Measurements from ENCODE around the gene ARID2.

The ARID2 gene

GRCh38 chr12:45878630-45879255, 149.2 kb downstream of the ARID2 start:
- DNase-seq = peak; percentile 60

DNA sequence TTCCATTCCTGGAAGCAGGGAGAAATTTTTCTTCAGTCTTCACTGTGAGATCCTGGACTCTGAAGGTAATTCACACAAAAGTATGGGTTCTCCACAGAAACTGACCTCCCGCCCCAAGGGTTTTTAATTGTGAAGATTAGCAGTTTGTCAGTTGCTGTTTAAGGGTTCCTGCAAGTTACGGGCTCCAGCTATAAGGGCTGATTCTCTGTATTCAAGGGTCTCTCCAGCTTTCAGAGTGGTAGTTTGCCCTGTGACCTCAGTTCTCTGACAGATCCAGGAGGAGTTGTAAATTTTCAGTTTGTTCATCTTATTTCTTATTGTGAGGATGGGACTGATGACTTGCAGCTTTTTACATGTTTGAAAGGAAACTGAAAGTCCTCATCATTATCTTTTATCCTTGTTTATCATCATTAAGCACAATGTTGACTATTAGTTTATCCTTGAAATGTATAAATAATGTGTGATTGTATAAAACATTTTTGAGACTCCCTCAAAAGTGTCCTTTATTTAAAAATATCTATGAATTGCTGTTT, 149.9 kb downstream of the ARID2 start:
- no peak for DNase-seq

DNA sequence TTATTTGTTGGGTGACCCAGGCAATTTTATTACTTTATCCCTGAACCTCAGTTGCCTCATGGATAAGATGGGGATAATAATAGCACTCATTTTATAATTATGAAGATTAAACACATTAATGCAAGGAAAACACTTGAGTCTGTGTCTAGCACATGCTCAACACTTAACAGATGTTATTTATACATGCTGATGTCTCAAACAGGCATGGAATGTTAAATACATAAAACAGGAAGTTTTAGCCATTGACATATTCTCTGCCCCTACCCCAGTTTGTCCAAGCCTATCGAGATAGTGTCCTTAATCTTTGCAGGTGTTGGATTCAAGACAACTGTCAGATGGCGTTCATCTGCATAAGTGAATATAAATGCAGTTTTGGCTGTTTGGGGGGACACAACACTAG, 151.0 kb downstream of the ARID2 start:
- DNase-seq = no peak

DNA sequence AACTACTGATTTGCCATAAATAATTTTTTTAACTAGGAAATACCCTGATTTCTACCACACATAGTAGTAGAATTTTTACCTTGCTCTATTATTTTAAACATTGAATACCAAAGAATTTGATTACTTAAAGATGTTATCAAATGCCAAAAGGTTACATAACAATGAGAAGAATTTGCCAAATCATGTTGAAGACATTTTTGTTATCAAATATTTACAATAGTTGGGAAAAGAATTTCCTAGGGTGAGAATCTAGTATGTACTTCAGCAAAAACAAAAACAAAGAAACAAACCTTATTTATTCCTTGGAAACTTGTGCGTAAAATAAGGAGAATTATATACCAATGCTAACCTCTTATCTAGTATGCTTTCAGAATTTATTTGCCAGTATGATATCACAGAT, 153.7 kb downstream of the ARID2 start:
- no peak for DNase-seq

DNA sequence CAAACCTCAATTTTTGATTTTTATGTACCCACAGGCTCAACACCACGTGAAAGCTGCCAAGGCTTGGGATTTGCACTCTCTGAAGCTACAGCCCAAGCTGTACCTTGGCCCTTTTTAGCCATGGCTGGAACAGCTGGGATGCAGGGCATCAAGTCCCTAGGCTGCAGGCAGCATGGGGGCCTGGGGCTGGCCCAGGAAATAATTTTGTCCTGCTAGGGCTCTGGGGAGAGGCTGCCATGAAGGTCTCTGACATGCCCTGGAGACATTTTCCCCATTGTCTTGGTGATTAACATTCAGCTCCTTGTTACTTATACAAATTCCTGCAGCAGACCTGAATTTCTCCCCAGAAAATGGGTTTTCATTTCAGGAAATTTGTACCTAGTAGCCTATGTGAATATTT, 157.2 kb downstream of the ARID2 start:
- DNase-seq = no peak

- DNase-seq = no peak
Measured at GRCh38 chr12:45887544-45887943, 158.0 kb downstream of the ARID2 start.

DNA sequence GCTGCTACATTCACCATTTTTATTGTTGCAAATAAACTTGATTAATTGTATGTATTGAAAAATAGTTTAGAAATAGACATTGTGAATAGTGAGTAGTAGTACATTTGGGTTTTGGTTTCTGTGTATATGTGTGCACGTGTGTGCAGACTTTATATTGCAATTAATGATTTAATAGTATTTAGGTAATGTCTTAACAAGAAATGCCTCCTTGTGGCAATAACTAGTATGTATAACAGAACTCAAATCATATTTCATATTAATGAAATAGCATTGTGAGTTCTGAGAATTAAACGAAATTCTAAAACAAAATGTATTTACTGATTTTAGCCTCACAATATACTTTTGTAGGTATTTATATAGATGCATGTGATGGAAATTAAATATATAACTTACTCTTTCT, 160.8 kb downstream of the ARID2 start:
- DNase-seq = no peak

DNA sequence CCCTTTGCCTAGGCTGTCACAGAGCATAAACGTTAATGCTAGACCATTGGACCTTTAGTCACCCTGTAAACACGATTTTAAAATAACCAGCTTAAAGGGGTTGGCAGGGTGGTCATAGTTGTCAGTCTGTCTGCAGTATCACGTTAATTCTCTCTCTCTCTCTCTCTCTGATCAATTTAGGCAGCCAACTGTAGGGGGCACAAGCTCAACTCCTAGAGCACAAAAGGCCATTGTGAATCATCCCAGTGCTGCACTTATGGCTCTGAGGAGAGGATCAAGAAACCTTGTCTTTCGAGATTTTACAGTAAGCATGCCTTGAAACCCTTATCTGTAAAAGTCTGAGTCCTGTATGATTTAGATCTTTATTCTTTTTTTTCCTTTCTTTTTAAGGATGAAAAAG, 163.7 kb downstream of the ARID2 start:
- no peak for DNase-seq

DNA sequence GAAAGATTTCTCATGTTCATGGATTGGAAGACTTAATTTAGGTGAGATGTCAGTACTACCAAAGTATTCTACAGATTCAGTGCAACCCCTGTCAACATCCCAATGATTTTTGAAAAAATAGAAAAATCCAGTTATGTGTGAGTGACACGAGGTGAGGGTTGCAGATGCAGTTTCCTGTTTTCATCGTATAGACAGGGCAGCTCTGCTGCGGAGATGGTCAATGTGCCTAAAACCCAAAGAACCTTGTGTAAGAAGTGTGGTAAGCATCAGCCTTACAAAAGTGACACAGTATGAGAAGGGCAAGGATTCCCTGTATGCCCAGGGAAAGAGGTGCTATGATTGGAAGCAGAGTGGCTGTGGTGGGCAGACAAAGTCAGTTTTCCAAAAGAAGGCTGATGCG, 166.5 kb downstream of the ARID2 start:
- no peak for DNase-seq

DNA sequence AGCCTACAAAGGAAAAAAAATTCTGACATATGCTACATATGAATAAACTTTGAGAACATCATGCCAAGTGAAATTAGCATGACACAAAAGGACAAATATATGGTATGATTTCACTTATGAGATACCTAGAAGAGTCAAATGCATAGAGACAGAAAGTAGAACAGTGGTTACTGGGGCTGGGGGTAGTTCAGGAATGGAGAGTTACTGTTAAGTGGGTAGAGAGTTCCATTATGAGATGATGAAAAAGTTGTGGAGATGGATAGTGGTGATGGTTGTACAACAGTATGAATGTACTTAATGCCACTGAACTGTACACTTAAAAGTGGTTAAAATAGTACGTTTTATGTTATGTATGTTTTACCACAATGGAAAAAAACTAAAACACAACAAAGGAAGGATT, 168.6 kb downstream of the ARID2 start:
- DNase-seq = no peak

DNA sequence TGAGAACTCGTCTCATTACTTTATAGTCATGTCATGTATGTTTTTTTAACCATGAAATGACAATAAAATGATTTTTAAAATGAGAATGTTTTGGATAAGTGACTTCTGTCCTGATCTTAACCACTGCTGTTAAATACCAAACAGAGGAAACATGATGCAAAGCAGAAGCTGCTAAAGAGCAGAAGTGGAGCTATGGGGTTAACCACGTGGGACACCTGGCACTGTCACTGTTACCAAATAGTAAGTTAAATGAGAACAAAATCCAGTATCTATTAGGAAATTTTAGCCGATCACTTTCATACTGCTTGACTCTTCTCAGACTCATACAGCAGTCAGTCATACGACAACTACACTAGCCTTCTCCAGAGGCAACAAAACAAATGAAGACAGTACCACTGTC, 178.4 kb downstream of the ARID2 start:
- DNase-seq = no peak

DNA sequence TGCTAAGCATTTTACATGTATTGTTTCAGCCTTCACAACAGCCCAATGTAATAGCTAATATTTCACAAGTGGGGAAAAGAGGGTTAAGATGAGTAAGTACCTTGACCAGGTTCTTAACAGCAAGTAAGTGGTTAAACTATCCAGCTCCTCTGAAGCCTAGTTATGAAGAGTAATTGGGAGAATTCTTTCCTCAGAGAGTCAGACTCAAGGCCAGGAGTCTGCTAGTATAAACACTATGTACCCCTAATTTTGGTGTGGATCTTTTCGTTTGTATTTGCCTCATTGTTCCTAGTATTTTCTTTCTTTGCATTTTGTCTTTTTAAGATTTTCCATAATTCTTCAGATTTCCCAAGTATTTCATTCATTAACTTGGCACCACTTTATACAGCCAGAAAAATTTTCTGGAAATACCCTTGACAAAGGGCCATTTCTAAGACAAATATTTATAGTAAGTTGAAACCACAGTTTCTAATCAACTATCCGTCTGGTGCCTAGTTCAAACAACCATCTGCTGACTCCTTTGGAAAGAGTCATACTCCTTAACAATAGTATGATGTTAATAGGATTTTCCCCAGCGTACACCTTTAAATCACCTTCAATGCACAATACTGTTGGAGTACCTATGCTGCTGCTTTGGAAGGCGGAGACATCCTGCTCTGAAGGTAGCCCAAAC, 179.7 kb downstream of the ARID2 start:
- DNase-seq = no peak

GRCh38 chr12:45912774-45913173, 183.3 kb downstream of the ARID2 start:
- no peak for DNase-seq

GRCh38 chr12:45913631-45914030, 184.1 kb downstream of the ARID2 start:
- DNase-seq = no peak

DNA sequence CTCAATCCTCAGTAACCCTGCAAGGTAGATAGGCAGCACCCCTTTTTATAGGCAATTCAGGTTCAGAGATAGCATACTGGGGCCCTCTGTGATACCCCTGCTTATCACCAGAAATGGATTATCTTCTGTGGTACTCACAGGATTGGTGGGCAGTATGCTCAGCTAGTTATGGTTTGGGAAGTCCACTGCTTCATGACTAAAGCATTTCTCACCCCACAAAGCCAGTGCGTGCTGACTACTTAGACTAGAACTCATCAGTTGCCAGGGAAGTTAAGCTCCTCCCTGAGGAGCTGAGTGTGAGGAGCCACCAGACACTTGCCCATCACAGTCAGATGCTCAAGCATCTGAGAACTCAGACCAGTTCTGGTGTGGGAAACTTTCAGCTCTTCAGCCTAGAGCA, 184.6 kb downstream of the ARID2 start:
- no peak for DNase-seq

DNA sequence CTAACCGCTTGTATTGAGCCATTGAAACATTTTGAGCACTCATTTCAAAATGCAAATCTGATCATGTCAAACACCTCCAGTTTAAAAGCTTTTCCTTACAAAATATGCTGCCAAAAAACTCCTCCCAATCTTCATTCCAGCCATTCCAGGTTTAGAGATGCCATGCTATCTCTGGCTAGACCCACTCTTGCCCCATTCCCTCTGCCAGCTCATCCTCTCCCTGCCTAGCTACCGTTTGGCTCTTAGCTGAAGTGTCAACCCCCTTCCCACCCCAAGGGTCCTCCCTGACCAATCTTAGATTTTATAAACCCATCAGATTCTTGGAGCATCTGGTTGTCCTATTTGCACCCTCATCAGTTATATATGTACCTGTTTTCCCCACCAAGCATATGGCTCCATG, 185.9 kb downstream of the ARID2 start:
- DNase-seq = no peak

DNA sequence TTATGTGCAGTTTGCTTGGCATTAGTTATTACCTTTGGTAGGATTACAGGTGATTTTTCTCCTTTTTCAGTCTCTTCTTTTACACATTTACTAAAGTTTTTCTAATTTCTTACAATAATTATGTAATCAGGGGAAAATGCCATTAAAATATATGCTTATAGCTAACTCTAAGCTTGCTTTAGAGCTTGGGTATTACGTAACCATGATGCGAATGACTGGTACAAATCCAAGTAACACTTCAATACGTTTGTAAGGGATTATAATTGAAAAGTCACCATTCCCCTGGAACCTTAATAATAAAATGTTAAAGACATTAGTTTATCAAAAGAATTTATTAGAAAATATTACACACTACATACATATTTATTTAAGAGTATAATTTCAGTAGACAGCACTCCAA, 189.3 kb downstream of the ARID2 start:
- DNase-seq = no peak

- no peak for DNase-seq
Measured at GRCh38 chr12:45928309-45928708, 198.8 kb downstream of the ARID2 start.

DNA sequence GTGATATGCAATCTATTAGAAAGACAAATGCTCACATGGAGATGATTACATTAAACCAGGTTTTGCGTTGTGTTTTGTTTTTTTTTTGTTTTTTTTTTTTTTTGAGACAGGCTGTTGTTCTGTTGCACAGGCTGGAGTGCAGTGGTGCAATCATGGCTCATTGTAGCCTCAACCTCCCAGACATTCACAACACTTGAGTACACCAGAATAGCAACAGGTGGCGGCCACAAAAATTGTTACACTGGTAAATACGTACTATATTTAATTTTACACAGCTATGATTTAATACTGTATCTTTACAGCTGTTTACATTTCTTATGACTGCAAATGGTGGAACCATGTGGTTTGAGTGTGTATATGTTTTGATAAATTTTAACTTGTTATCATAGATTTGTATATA, 200.9 kb downstream of the ARID2 start:
- no peak for DNase-seq

GRCh38 chr12:45933504-45933903, 204.0 kb downstream of the ARID2 start:
- no peak for DNase-seq

DNA sequence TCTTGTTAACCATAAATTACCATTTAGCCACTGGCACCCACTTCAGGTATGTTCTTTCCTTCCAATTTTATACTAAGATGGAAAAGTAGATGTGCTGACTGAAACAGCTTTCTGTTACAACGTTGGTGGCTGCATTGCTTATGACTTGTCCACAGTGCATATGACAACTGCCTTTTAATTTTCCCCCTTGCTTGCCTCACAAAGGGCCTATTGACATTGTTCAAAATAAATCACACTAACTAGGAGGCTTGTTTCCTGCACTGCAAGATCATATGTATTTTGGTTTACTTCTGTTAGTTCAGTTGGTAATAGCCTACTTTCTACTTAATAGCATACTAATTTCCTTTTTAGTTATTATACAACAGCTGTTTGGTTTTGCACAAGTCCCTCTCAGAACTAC, 205.4 kb downstream of the ARID2 start:
- no peak for DNase-seq

DNA sequence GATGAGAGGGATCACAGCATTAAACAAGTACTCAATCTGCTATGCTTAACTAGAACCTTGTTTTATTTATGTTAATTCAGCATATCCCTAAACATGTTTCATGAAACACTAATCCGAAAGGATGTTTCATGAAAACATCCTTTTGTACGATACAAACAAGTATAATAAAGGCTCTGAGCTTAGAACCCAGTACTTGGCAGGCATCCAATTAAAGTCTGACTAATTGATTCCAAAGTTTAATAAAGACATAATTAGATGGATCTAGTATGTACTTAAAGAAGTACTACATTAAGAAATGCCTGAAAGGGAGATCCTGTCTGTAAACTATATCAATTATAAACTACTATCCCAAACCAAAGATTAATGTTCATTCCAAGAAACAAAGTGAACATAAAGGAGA, 209.1 kb downstream of the ARID2 start:
- DNase-seq = no peak

DNA sequence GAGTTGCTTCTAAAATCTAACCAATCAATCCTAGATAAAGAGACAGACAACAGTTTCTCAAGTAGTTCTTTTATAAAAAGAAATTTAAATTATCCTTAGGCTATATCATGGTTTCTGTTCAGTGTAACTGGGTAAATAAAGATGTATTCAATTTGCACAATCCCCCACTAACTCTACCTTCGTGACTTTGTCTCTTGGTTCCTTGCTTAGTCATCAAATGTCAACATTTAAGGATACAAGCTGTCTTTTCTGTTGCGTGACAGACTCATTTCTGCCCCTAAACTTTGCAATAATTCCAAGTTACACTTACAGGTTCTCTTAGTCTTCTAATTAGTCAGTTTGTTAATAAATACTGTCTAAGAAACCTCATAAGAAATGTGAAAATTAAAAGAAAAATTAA, 210.3 kb downstream of the ARID2 start:
- DNase-seq = no peak

GRCh38 chr12:45944771-45945170, 215.3 kb downstream of the ARID2 start:
- DNase-seq = no peak

- DNase-seq = no peak
Measured at GRCh38 chr12:45946435-45946834, 216.9 kb downstream of the ARID2 start.
